ENCODE data around the gene RPS6KA2. TPM values are rescaled to one million over a fixed set of nuclear protein-coding genes. Genes with fewer than 3 reads are reported as not detected.

The RPS6KA2 gene
- total RNA-seq, 1 experiment from 2014 or later = 18.5 TPM

- Histone ChIP-seq H2AFZ (no peak overlapping the region), H3K79me2 (ENCODE audit: low read depth) (no peaks in the 10 kb centered on the region), H3K4me3 (no peak overlapping the region), H3K27ac (no peak overlapping the region), H4K20me1 (ENCODE audit: insufficient read depth) (no peaks in the 10 kb centered on the region), H3F3A (ENCODE audit: insufficient read depth, low read depth) (no peaks in the 10 kb centered on the region), H3K4me1 (replicated peaks; ENCODE audit: insufficient read depth) (no peaks in the 10 kb centered on the region; the same call in 1 of the 2 replicates), H3K4me2 (no peak overlapping the region), H3K9me2 (ENCODE audit: insufficient read depth) (no peaks in the 10 kb centered on the region), H3K9me3 (ENCODE audit: insufficient read depth, low read depth) (no peaks in the 10 kb centered on the region), H3K27me3 (ENCODE audit: insufficient read depth, low read depth) (no peaks in the 10 kb centered on the region), H3K36me3 (ENCODE audit: low read depth) (no peaks in the 10 kb centered on the region)
- BruUV-seq (replicated peaks) = no TSS peak
- POLR2A ChIA-PET (ENCODE audit: unreplicated experiment) = no interaction called here
- CTCF ChIA-PET = no interaction called here
- intact Hi-C loops (cut with micrococcal nuclease; ENCODE audit: unreplicated experiment) = no loop called here
- no peak for DNase-seq
- TF ChIP-seq CTCF (conservative IDR thresholded peaks at IDR 0.05) (no peak), EZH2 (IDR thresholded peaks at IDR 0.05; ENCODE audit: low read depth) (no peak)
Observed at GRCh38 chr6:166501246-166501645, 125.8 kb downstream of the RPS6KA2 start.

GRCh38 chr6:166500246-166500645 is 126.8 kb downstream of the RPS6KA2 start:
- no peak for DNase-seq
- intact Hi-C loops (cut with micrococcal nuclease; ENCODE audit: unreplicated experiment) = no loop called here
- Histone ChIP-seq H3K27ac (no peak overlapping the region), H3K4me1 (replicated peaks; ENCODE audit: insufficient read depth) (no peaks in the 10 kb centered on the region; the same call in 1 of the 2 replicates), H3K4me3 (no peak overlapping the region), H4K20me1 (ENCODE audit: insufficient read depth) (no peaks in the 10 kb centered on the region), H3K79me2 (ENCODE audit: low read depth) (no peaks in the 10 kb centered on the region), H3K27me3 (ENCODE audit: insufficient read depth, low read depth) (no peaks in the 10 kb centered on the region), H3K36me3 (ENCODE audit: low read depth) (no peaks in the 10 kb centered on the region), H3K9me2 (ENCODE audit: insufficient read depth) (no peaks in the 10 kb centered on the region), H3F3A (ENCODE audit: insufficient read depth, low read depth) (no peaks in the 10 kb centered on the region), H3K9me3 (ENCODE audit: insufficient read depth, low read depth) (no peaks in the 10 kb centered on the region), H3K4me2 (no peak overlapping the region), H2AFZ (no peak overlapping the region)
- ChIA-PET POLR2A (ENCODE audit: unreplicated experiment) (interaction anchor here (0.7 kb wide), 1 partner anchor 166 kb away, joined by 4 read pairs; no protein-coding TSS in a partner anchor), CTCF (no interaction called here)
- TF ChIP-seq CTCF (conservative IDR thresholded peaks at IDR 0.05) (no peak), EZH2 (IDR thresholded peaks at IDR 0.05; ENCODE audit: low read depth) (no peak)
- no TSS peak for BruUV-seq (replicated peaks)

GRCh38 chr6:166499350-166500163 is 127.5 kb downstream of the RPS6KA2 start:
- intact Hi-C loops (cut with micrococcal nuclease; ENCODE audit: unreplicated experiment) = no loop called here
- Histone ChIP-seq H3K9me3 (ENCODE audit: insufficient read depth, low read depth) (no peaks in the 10 kb centered on the region), H2AFZ (no peak overlapping the region), H3F3A (ENCODE audit: insufficient read depth, low read depth) (no peaks in the 10 kb centered on the region), H3K27me3 (ENCODE audit: insufficient read depth, low read depth) (no peaks in the 10 kb centered on the region), H3K4me1 (replicated peaks; ENCODE audit: insufficient read depth) (no peaks in the 10 kb centered on the region; the same call in 1 of the 2 replicates), H4K20me1 (ENCODE audit: insufficient read depth) (no peaks in the 10 kb centered on the region), H3K9me2 (ENCODE audit: insufficient read depth) (no peaks in the 10 kb centered on the region), H3K27ac (no peak overlapping the region), H3K36me3 (ENCODE audit: low read depth) (no peaks in the 10 kb centered on the region), H3K79me2 (ENCODE audit: low read depth) (no peaks in the 10 kb centered on the region), H3K4me2 (no peak overlapping the region), H3K4me3 (no peak overlapping the region)
- BruUV-seq (replicated peaks) = no TSS peak
- CTCF ChIA-PET = no interaction called here
- no peak for TF ChIP-seq EZH2 (IDR thresholded peaks at IDR 0.05; ENCODE audit: low read depth)
- no peak for TF ChIP-seq CTCF (conservative IDR thresholded peaks at IDR 0.05)
- POLR2A ChIA-PET (ENCODE audit: unreplicated experiment) = no interaction called here
- DNase-seq = no peak
